GM18907 (cell line): Measurements from ENCODE around the gene CCDC149.

Experiments
- ATAC-seq: cut with Tn5 transposase; IDR thresholded peaks from one replicate; pipeline ENCODE4 v1.9.1; 2021; ENCODE audit warnings: mild to moderate bottlenecking, moderate library complexity; ENCODE audit not compliant: unreplicated experiment

The CCDC149 gene

GRCh38 chr4:24881508-24882196 is 31.2 kb downstream of the CCDC149 start:
- ATAC-seq: no peak

- no peak for ATAC-seq
Observed at GRCh38 chr4:24880186-24880585, 32.7 kb downstream of the CCDC149 start.

- ATAC-seq: no peak
Observed at GRCh38 chr4:24878636-24879016, 34.2 kb downstream of the CCDC149 start.

GRCh38 chr4:24877868-24878635 is 34.8 kb downstream of the CCDC149 start:
- no peak for ATAC-seq

GRCh38 chr4:24876431-24876830 is 36.4 kb downstream of the CCDC149 start:
- no peak for ATAC-seq

- ATAC-seq: no peak
Observed at GRCh38 chr4:24872720-24873119, 40.1 kb downstream of the CCDC149 start.

GRCh38 chr4:24871210-24871609 is 41.6 kb downstream of the CCDC149 start:
- no peak for ATAC-seq

GRCh38 chr4:24867766-24868296 is 45.0 kb downstream of the CCDC149 start:
- ATAC-seq: no peak

GRCh38 chr4:24867251-24867650 is 45.6 kb downstream of the CCDC149 start:
- ATAC-seq: no peak

- no peak for ATAC-seq
Observed at GRCh38 chr4:24865401-24865800, 47.4 kb downstream of the CCDC149 start.

GRCh38 chr4:24863799-24864198 is 49.0 kb downstream of the CCDC149 start:
- ATAC-seq: no peak

- ATAC-seq: peak; percentile 87
Observed at GRCh38 chr4:24862073-24862751, 50.6 kb downstream of the CCDC149 start.

GRCh38 chr4:24858550-24858949 is 54.3 kb downstream of the CCDC149 start:
- ATAC-seq: no peak

- no peak for ATAC-seq
Observed at GRCh38 chr4:24858026-24858425, 54.8 kb downstream of the CCDC149 start.

GRCh38 chr4:24856586-24856985 is 56.3 kb downstream of the CCDC149 start:
- peak; percentile 96 for ATAC-seq

GRCh38 chr4:24855741-24856140 is 57.1 kb downstream of the CCDC149 start:
- no peak for ATAC-seq

- ATAC-seq: no peak
Observed at GRCh38 chr4:24853142-24853541, 59.7 kb downstream of the CCDC149 start.

GRCh38 chr4:24850674-24851073 is 62.2 kb downstream of the CCDC149 start:
- ATAC-seq: no peak

- no peak for ATAC-seq
Observed at GRCh38 chr4:24849756-24850155, 63.1 kb downstream of the CCDC149 start.

- no peak for ATAC-seq
Observed at GRCh38 chr4:24849351-24849750, 63.5 kb downstream of the CCDC149 start.

- no peak for ATAC-seq
Observed at GRCh38 chr4:24846716-24847115, 66.1 kb downstream of the CCDC149 start.

- ATAC-seq: no peak
Observed at GRCh38 chr4:24845902-24846301, 66.9 kb downstream of the CCDC149 start.
